Fibroblast of gingiva (primary cell): ENCODE measurements around the gene EPHA1.
A peak's percentile ranks its signal among the peaks of the same experiment; 100 is the strongest.

Source experiments
- DNase-seq: peaks from one replicate; pipeline ENCODE4 v3.0.0-alpha.2; 2011; ENCODE audit warnings: low read depth

The EPHA1 gene

DNA sequence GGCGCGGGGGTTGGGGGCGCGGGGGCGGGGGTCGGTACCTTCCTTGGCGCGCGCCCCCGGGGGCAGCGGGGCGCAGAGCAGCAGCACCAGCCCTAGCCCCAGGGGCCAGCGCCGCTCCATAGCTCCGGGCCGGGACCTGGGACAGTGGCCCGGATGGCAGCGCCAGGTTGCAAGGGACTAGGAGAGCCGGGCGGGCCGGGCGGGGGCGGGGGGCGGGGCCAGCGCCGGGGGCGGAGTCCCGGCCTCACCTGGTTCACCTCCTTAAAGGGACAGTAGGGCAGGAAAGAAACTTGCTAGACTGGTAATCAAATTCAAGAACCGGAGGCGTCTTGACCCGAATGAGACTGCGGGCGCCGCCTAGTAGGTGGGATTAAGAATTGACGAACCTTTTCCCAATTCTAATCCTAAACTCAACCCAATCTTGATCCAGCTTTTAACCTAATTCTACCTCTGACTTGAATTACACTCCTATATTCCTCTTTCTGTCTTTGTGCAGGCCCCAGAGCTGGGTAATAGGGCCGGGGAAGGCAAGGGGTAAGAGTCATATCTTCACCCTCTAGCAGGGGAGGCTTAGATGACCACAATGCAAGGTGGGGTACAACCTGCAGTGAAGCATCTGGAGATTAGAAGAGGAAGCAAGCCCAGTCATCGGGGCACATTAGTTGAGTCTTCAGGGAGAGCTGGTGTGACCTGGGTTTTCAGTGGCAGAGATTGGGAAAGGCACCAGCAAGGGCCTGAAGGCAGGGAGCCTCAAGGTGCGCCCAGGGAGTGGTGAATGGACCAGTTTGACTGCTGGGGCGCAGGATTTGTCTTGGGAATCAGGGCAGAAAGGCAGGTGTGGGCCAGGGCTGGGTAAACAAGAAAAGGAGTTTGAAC is at the start of gene EPHA1:
Gene EPHA1, minus strand, starts transcription at position 171 of the 876 bp plus-strand sequence. Its CDS starts 51 bp downstream, at position 120.
- DNase-seq = no peak

DNA sequence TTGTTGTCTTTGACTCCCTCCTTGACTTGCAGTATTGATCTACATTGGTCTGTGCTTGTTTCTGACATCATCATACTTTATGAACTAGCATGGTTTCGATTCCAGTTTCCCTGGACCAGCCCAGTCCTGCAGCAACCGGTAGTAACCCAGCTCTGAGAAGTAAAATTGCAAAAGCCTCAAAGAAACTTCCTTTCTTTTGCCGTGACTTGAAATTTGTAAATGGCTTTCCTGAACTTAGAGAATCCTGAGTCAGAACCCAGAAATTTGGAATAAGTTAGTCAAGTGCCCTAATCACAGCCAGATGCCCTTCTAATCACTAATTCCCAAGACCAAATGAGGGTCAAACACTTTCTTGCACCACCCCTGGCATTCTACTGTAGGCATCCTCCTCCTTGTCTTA is 49.6 kb upstream of the EPHA1 start:
- peak; percentile 78 for DNase-seq

DNA sequence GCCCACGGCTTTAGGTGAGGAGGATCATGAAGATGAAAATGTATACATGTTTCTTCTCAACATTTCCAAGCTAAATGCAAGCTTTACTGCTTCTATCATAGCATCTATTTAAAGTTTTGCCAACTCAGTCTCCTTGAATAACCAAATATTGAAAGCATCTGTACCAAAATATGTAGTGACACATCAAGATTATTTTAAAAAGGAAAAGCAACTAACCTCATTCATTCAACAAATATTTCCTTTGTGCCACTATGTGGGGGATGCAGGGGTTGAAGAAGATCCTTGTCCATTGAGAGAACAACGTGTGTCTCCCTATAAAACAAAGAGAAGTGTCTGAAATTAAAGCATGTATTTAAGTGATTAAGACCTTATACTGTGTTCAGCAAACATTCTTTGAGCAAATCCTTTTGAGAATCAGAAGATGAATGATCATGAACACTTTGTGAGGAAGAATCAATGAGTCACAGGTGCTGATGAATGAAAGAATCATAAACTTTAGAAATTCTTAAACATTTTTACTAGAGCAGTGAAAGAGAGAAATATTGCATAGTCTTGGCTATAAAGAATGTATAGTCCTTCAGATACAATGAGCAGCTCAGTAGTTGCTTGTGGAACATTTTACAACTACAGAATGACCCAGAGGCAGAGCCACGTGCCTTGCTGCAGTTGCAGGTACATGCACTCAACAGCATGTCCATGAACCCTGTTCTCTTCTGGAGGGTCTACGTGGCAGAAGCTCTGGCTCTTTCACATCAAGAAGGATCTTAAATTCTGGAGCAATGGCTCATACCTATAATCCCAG is 48.5 kb upstream of the EPHA1 start:
- peak; percentile 17 for DNase-seq

DNA sequence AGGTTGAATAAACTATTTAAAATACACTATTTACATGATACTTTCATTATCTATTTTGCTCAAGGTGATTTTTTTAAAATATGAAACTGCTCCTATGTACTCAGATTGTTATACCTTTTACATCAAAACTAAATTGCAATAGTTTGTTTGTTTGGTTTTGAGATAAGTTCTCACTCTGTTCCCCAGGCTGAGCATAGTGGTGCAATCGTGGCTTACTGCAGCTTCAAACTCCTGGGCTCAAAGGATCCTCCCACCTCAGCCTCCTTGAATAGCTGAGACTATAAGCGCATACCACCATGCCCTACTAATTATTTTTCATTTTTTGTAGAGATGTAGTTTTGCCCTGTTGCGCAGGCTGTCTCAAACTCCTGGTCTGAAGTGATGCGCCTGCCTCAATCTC is 47.3 kb upstream of the EPHA1 start:
- DNase-seq = no peak

DNA sequence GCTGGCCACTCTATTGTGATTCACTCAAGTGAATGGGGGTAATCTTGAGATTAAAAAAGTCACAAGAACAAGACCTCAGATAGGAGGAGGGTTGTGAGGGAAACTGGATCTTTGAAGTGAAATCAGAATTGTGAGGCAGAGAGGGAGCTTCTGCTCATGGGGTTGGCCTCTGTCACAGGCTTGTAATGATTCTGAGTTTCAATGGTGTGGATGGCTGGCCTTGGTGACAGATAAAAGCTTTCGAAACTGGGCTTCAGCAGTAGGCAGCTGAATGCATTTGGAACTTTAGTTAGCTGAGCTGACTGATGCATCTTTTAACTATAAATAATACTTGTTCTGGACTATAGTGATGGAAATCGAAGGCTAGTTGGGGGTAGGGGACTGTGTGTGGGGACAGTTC is 46.8 kb upstream of the EPHA1 start:
- DNase-seq = no peak

DNA sequence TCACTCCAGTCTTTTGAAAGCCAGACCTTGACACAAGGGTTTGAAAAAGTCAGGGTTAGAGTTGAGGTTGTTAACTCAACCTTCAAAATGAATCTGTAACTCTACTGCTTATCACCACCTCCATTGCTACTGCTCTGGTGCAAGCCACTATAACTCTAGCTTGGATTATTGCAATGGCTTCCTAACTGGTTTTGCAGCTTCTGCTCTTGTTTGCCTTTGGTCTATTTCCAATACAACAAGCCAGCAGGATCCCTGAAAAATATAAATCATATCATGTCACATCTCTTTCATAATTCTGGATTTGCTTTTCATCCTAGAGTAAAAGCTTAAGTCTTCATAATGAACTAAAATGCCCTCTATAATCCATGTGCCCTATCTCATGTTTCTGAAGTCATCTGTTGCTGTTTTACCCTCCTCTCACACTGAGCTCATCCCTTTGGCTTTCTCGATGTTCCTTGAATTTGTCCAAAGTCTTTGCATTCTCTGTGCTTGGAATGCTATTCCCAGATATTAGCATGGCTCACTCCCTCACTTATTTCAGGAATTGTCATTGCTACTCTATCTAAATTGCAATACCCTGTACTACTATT is 45.5 kb upstream of the EPHA1 start:
- DNase-seq = peak; percentile 35

DNA sequence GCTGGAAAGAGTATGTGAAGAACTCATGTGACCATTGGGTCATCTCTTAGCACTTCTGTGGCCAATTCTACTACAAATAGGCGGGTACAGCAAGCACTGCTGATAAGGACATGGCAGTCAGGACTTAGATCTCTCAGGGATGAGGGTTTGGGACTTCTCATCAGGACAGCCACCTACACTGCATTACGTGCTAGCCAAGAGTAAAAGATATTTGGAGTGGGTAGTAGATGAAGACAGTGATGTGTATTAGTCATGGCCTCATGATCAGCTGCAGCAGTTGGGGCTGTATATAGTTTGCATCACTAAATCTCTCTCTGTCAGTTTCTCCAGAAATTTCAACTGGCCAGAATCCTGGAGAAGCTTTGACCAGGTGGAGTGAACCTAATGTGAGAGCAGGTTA is 43.8 kb upstream of the EPHA1 start:
- no peak for DNase-seq

DNA sequence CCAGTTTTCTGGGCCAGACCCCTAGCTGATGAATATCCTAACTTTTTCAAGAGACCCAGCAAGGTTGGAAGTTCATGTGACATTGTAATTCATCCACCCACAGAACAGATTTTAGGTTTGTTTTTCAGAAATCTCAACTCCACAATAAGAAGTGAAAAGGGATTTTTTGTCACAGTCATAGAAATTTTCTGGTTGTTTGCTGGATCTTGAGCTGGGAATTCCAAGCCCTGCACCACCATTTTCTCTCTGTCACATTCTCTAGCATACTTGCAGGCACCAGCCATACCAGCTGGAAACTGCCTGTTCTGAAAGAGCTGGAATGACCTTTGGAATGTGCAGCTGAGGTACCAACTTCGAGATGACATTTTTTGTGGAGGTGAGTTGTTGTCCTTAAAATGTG is 43.1 kb upstream of the EPHA1 start:
- no peak for DNase-seq

DNA sequence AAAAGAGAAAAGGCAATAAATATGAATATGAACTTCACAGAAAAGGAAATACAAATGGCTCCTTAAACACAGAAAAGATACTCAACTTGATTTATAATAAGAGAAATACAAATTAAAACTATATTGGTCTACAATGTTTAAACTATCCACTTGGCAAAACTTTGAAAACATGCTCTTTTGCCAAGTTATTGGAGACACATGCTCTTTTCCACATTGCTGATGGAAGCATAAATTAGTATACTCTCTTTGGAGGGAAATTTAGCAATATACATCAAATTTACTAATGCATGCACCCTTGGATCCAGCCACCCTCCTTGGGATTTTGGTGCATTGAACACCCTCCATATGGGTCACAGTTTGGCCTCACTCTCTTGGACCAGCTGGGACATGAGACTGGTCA is 42.5 kb upstream of the EPHA1 start:
- no peak for DNase-seq

DNA sequence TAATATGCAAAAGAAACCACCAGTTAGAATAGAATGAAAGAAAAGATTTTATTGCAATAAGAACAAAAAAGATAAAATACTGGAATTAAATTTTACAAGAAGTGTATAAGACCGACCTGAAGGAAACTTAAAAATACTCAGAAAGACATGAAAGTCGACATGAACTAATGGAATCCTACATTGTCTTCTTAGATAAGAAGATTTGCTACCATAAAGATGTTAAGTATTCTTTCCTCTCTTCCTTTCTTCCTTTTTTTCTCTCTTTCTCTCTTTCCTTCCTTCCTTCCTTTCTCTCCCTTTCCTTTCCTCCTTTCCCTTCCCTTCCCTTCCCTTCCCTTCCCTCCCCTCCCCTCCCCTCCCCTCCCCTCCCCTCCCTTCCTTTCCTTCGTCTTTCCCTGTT is 41.1 kb upstream of the EPHA1 start:
- no peak for DNase-seq

DNA sequence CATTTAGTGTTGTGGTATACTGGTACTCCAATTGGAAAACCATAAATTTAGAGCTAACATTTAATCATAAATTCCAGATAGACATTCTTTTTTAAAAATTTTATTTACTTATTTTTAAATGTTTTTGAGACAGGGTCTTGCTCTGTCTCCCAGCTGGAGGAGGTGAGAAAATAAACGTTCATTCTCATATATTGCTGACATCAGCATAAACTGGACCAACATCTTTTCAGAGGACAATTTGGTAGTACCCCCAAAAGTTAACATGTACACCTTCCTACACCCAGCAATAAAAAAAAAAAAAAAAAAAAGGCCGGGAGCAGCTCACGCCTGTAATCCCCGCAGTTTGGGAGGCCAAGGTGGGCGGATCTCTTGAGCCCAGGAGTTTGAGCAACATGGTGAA is 39.8 kb upstream of the EPHA1 start:
- DNase-seq = no peak

DNA sequence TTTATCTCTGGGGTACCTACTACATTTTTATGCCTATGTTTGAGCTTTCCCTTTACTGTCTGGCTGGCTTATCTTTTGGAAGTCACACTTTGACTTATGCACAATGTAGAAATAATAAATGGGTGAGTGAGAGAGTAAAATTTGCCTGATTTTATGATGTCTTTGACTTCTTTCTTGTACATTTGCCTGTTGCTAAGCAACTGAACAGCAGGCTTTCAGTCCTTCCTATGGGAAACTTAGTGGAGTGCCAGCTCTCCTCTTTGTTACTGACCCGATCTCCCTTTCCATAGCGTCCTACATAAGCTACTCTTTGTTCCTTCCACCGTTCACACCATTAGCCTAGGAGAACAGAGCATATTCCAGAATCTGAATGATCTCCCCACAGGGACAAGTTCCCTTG is 38.8 kb upstream of the EPHA1 start:
- no peak for DNase-seq

DNA sequence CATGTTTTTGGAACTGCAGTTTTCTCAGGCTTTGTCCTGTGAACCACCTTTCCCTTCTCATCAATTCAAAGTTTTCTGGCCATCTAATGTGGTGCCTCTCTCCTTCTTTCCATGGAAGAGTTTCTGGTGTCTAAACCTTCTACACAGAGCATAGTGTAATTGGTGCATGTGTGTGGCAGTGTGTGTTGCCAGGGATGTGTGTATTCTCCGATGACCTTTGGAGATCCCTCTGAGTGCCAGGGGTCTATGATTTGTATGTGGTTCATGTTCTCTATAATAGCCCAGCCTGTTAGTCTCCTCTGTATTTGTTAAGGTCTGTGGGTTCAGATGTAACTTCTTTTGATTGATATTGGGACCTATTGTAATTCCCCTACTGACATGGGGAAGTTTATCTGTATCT is 36.1 kb upstream of the EPHA1 start:
- DNase-seq = no peak

DNA sequence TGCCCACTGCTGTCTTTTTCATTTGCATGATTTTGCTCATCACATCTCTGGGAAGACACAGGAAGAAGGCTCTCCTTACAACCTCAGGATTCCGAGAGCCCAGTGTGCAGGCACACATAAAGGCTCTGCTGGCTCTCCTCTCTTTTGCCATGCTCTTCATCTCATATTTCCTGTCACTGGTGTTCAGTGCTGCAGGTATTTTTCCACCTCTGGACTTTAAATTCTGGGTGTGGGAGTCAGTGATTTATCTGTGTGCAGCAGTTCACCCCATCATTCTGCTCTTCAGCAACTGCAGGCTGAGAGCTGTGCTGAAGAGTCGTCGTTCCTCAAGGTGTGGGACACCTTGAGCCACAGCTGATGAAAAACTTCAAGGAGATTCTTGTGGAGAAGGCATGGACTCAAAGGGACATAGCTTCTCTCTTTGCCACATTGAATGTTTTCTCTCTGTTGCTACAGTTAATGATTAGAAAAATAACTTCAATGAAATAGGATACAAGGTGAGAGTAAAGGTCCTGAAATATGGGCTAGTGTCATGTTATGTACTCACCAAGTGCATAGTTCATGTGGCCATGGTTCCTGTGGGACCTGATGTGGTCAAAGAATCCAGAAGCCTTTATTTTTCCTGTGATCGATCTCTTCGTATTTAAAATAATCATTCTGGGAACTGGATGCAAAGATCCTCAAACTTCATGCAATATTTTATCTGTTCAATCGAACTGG is 35.6 kb upstream of the EPHA1 start:
- DNase-seq = no peak

DNA sequence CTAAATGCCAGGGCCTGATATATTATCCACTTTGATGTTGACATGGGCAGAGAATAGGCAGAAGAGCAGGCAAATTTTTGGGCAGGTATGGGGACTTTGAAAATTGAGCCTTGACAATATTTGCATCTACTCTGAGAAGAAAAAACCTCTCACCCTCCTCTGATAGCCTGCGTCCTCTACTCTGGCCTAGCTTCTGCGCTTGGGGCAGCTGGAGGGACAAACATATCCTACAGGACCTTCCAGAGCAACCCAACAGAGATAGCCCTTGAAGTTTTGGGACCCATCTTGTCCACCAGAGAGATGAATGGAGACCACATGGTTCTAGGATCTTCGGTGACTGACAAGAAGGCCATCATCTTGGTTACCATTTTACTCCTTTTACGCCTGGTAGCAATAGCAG is 34.5 kb upstream of the EPHA1 start, which contains the start of gene TAS2R60:
Gene TAS2R60, plus strand, starts transcription at position 301 of the 400 bp plus-strand sequence. Its CDS starts 0 bp downstream, at position 301.
- DNase-seq = no peak

DNA sequence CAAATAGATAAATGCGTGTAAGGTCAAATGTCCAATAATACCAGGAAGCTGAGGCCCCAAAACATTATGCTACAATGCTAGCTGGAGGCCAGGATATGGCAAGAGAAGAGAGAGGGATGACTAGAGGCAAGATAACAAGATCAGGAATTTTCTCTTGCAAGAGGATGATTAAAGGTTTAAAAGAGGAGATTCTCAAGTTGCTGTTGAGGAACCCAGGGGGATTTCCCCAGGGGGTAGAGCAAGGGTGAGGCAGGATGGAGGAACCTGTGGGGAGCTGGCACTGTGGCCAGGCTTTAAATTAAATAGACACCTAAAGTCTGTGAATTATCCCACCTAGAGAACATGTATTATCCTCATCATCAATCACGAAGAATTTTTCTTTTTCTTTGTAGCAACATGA is 31.2 kb upstream of the EPHA1 start:
- DNase-seq = no peak

DNA sequence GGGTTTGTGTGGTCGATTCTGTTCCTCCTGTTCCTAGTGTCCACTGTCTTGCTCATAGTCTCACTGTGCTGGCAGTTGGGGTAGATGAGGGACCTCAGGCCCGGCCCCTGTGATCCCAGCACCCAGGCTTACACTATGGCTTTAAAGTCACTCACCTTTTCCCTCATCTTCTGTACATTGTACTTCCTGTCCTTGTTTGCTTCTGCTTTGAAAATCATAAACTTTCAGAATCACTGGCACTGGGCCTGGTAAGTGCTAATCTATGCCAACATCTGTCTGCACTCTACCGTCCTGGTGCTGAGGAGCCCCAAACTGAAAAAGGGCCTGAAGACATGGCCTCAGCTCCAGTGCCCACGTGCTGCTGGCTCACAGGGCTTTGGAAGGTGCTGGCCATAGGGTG is 28.9 kb upstream of the EPHA1 start:
- DNase-seq = no peak

DNA sequence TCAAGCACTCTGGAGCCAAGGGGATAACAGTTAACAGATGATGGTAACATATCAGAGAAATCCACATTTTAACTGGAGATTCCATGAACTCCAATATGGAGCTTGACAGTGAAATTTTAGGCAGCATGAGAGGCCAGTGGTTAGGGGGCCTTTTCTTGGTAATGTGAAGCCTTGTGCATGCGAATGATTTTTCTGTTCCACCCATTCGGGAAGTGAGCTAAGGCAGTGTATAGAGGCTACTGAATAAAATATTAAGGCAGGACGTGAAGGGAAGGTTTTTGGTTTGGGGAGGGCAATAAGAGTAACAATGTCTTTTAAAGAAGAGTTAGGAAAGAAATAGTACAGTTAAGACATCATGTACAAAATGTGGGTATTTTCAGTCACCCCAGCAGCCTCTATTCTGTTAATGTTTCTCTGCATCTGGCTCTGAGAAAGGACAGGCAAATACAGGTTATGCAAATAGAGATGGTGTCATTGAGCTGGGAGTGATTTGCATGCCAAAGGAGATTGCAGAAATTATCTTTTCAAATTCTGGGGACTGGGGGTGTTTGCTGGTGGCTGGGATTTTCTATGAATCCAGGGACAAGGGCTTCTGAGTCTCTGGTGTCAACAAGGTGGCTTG is 27.8 kb upstream of the EPHA1 start:
- DNase-seq = no peak

DNA sequence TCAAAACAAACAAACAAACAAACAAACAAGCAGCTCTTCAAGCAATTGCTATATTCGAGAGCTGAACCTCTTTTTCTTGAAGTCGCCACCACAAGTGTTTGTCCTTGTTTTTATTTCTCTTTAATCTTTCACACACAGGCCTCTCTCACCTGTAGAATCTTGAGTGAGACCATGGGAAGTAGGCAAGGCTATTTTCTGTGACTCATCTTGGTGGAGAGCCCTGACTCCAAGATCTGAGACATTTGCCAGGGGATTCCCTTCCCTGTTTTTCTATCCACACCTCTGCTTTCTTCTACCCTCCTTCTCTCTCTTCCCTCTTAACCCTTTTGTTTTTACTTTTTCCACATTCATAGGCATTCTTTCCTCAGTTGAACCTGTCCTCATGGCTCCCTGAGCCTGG is 26.6 kb upstream of the EPHA1 start:
- no peak for DNase-seq

DNA sequence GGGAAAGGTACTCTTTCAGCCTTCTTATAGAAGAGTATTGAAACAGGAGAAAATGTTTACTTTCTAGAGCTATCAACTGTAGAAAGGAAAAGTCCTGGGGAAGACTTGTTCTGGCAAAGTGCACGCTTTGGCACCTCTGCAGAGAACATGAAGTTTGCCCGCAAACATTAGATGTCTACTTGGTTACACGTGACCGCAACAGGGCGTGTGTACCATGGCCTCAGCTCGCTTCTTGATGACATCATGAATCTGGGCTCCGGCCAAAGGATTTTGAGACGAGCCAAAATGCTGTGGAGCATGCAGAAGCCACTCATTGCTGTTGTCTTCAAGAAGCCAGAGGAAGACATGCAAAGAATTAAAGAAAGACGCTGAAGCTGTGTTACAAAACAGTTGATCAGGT is 26.0 kb upstream of the EPHA1 start:
- peak; percentile 72 for DNase-seq

DNA sequence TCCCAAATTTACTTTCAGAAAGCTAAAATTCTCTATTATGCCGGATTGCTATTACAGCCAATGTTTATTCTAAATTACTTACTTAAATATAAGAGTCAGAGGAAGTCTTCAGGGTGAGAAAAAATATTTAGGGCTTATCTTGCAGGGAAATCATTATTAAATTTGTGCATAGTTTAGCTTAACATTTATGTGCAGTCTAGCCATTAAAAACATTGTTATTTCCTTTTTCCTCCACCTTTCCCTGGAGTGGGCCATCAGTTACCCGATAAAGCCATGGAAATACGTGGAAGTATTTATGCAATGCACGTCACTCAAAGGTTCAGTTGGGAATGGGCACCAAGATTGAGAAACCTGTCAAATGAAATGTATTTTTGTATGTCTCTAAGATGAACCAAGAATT is 25.1 kb upstream of the EPHA1 start:
- DNase-seq = no peak

DNA sequence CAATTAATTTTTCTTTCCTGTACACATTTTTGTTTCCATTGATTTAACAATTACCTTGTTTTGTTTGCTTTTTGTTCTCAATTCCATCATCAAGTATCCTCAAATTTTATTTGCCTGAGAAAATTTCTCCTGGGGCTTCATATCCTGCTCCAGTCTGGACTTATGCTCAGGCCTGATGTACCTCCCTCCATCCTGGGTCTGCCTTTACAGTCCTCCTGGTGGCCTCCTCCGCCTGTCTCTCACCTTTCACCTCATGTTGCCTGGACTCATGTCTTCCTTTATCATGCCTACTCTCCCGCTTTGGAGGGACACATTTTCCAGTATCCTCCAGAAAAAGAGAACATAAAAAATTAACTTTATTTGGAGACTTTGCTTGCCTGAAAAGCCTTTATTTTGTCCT is 22.5 kb upstream of the EPHA1 start:
- no peak for DNase-seq
